Mesendoderm (in vitro differentiated cells): ENCODE measurements around the gene ARHGAP26.

Source experiments
- DNase-seq: peaks from one replicate; pipeline ENCODE4 v3.0.0; 2013
- H2AK5ac ChIP-seq: 2 replicates; pipeline ENCODE4 v1.6.1; 2013; ENCODE audit warnings: low read length, inconsistent platforms
- H2BK120ac ChIP-seq: 2 replicates; pipeline ENCODE4 v1.6.1; 2013; ENCODE audit warnings: low read depth, mild to moderate bottlenecking, low read length, moderate library complexity, mixed read lengths
- H2BK15ac ChIP-seq: replicated peaks from 2 replicates; pipeline ENCODE4 v1.6.1; 2013; ENCODE audit warnings: low read depth, mild to moderate bottlenecking, moderate library complexity
- H2BK5ac ChIP-seq: 2 replicates; pipeline ENCODE4 v1.6.1; 2013; ENCODE audit warnings: low read length, inconsistent platforms
- H3K18ac ChIP-seq: 2 replicates; pipeline ENCODE4 v1.6.1; 2013; ENCODE audit warnings: mild to moderate bottlenecking, low read length, mixed read lengths
- H3K23ac ChIP-seq: one replicate; pipeline ENCODE4 v1.6.1; 2013; ENCODE audit warnings: low read length
- H3K27ac ChIP-seq: 2 replicates; pipeline ENCODE4 v1.5.1; 2013; ENCODE audit warnings: low read depth, mild to moderate bottlenecking, inconsistent platforms, low read length, moderate library complexity
- H3K27me3 ChIP-seq: 2 replicates; pipeline ENCODE4 v1.6.1; 2013; ENCODE audit warnings: low read length, control low read depth, mild to moderate bottlenecking, inconsistent platforms; ENCODE audit not compliant: insufficient read depth, poor library complexity
- H3K36me3 ChIP-seq: 2 replicates; pipeline ENCODE4 v1.6.1; 2013; ENCODE audit warnings: low read length, inconsistent platforms; ENCODE audit not compliant: control insufficient read depth, insufficient read depth
- H3K4ac ChIP-seq: one replicate; pipeline ENCODE4 v1.6.1; 2013; ENCODE audit warnings: low read depth, mild to moderate bottlenecking, low read length, moderate library complexity
- H3K4me1 ChIP-seq: 2 replicates; pipeline ENCODE4 v1.6.1; 2013; ENCODE audit warnings: low read depth, low read length, inconsistent platforms; ENCODE audit not compliant: control insufficient read depth
- H3K4me2 ChIP-seq: 2 replicates; pipeline ENCODE4 v1.6.1; 2013; ENCODE audit warnings: low read length
- H3K4me3 ChIP-seq: 2 replicates; pipeline ENCODE4 v1.5.1; 2013; ENCODE audit warnings: mild to moderate bottlenecking, low read length
- H3K56ac ChIP-seq: one replicate; pipeline ENCODE4 v1.6.1; 2013; ENCODE audit warnings: low read length
- H3K79me1 ChIP-seq: 2 replicates; pipeline ENCODE4 v1.6.1; 2013; ENCODE audit warnings: low read length, inconsistent platforms
- H3K79me2 ChIP-seq: 2 replicates; pipeline ENCODE4 v1.6.1; 2013; ENCODE audit warnings: mild to moderate bottlenecking, low read length; ENCODE audit not compliant: control insufficient read depth, insufficient read depth
- H3K9ac ChIP-seq: 2 replicates; pipeline ENCODE4 v1.6.1; 2013; ENCODE audit warnings: low read length, inconsistent platforms
- H4K5ac ChIP-seq: one replicate; pipeline ENCODE4 v1.6.1; 2013; ENCODE audit warnings: low read length
- H4K8ac ChIP-seq: one replicate; pipeline ENCODE4 v1.6.1; 2013; ENCODE audit warnings: low read depth, mild to moderate bottlenecking, control low read depth, low read length, moderate library complexity
- WGBS: extraction: QIAGEN DNeasy Blood & Tissue Kit; methylation state at CpG from one replicate; pipeline ENCODE4 v1.1.7; 2013; ENCODE audit warnings: low lambda C conversion rate, missing lambda C conversion rate; ENCODE audit not compliant: insufficient coverage; ENCODE audit errors: extremely low coverage; 5-methylcytosine and 5-hydroxymethylcytosine counted together

ARHGAP26 gene

GRCh38 chr5:143011585-143011984 is 241.4 kb downstream of the ARHGAP26 start:
- peak; percentile 60 for DNase-seq
- Histone ChIP-seq H3K9ac (no peak overlapping the region), H4K5ac (no peak overlapping the region), H2BK5ac (no peak overlapping the region), H3K36me3 (no peaks in the 10 kb centered on the region), H3K27me3 (no peaks in the 10 kb centered on the region), H2BK120ac (no peak overlapping the region), H3K27ac (no peak overlapping the region), H3K56ac (no peak overlapping the region), H2BK15ac (no peak overlapping the region), H3K23ac (no peak overlapping the region), H3K4me2 (no peak overlapping the region), H3K4ac (no peak overlapping the region), H3K4me1 (peaks cover 4% of the 10 kb centered on the region), H3K79me1 (no peaks in the 10 kb centered on the region), H3K4me3 (no peak overlapping the region), H2AK5ac (no peak overlapping the region), H3K18ac (no peak overlapping the region), H4K8ac (no peak overlapping the region), H3K79me2 (no peaks in the 10 kb centered on the region)
- no CpG with 5 or more reads among the region's 2 CpGs for WGBS

GRCh38 chr5:143013176-143013891 is 243.2 kb downstream of the ARHGAP26 start:
- no peaks in the 10 kb centered on the region for H3K36me3 ChIP-seq
- H3K4me1 ChIP-seq, result peaks cover 4% of the 10 kb centered on the region
- no peak overlapping the region for H2BK5ac ChIP-seq
- H3K4ac ChIP-seq, result no peak overlapping the region
- no peak for DNase-seq
- no peak overlapping the region for H3K4me3 ChIP-seq
- H2BK15ac ChIP-seq, result no peak overlapping the region
- H4K5ac ChIP-seq, result no peak overlapping the region
- no peak overlapping the region for H3K56ac ChIP-seq
- no peak overlapping the region for H2AK5ac ChIP-seq
- H3K27ac ChIP-seq, result no peak overlapping the region
- H3K79me1 ChIP-seq, result no peaks in the 10 kb centered on the region
- no peak overlapping the region for H2BK120ac ChIP-seq
- H4K8ac ChIP-seq, result no peak overlapping the region
- no peaks in the 10 kb centered on the region for H3K27me3 ChIP-seq
- no peak overlapping the region for H3K4me2 ChIP-seq
- no CpG with 5 or more reads among the region's 4 CpGs for WGBS
- no peak overlapping the region for H3K9ac ChIP-seq
- H3K79me2 ChIP-seq, result no peaks in the 10 kb centered on the region
- no peak overlapping the region for H3K18ac ChIP-seq
- no peak overlapping the region for H3K23ac ChIP-seq

- Histone ChIP-seq H3K27ac (no peak overlapping the region), H3K27me3 (no peaks in the 10 kb centered on the region), H2BK15ac (no peak overlapping the region), H3K79me1 (no peaks in the 10 kb centered on the region), H3K23ac (no peak overlapping the region), H3K36me3 (no peaks in the 10 kb centered on the region), H3K56ac (peak overlapping the region; percentile 10), H3K18ac (peak overlapping the region; percentile 57), H3K4me2 (no peak overlapping the region), H2AK5ac (no peak overlapping the region), H4K5ac (no peak overlapping the region), H3K79me2 (no peaks in the 10 kb centered on the region), H3K4me3 (no peak overlapping the region), H4K8ac (no peak overlapping the region), H3K4ac (no peak overlapping the region), H3K9ac (no peak overlapping the region), H2BK5ac (no peak overlapping the region), H3K4me1 (peaks cover 4% of the 10 kb centered on the region), H2BK120ac (no peak overlapping the region)
- DNase-seq, result peak; percentile 86
- WGBS, result no CpG with 5 or more reads among the region's 12 CpGs
Measured at GRCh38 chr5:143014017-143014651, 244.0 kb downstream of the ARHGAP26 start.

GRCh38 chr5:143016777-143017516 is 246.8 kb downstream of the ARHGAP26 start:
- WGBS, result no CpG with 5 or more reads among the region's 5 CpGs
- Histone ChIP-seq H3K4me1 (peaks cover 8% of the 10 kb centered on the region), H3K9ac (no peak overlapping the region), H3K79me2 (no peaks in the 10 kb centered on the region), H2BK120ac (peak overlapping the region; percentile 54), H3K23ac (no peak overlapping the region), H3K79me1 (no peaks in the 10 kb centered on the region), H4K5ac (no peak overlapping the region), H3K56ac (peak overlapping the region; percentile 12), H2AK5ac (no peak overlapping the region), H3K36me3 (no peaks in the 10 kb centered on the region), H3K27ac (no peak overlapping the region), H3K4me2 (no peak overlapping the region), H2BK15ac (no peak overlapping the region), H3K18ac (no peak overlapping the region), H2BK5ac (no peak overlapping the region), H3K27me3 (no peaks in the 10 kb centered on the region), H3K4me3 (no peak overlapping the region), H3K4ac (no peak overlapping the region), H4K8ac (no peak overlapping the region)
- DNase-seq, result peak; percentile 55

- DNase-seq, result no peak
- no peak overlapping the region for H4K8ac ChIP-seq
- no peak overlapping the region for H3K27ac ChIP-seq
- no peak overlapping the region for H3K4me3 ChIP-seq
- H3K79me1 ChIP-seq, result no peaks in the 10 kb centered on the region
- no CpG with 5 or more reads among the region's 1 CpG for WGBS
- H2AK5ac ChIP-seq, result peak overlapping the region; percentile 38
- peak overlapping the region; percentile 4 for H2BK5ac ChIP-seq
- H3K4me2 ChIP-seq, result no peak overlapping the region
- peak overlapping the region; percentile 55 for H3K4ac ChIP-seq
- peaks cover 8% of the 10 kb centered on the region for H3K4me1 ChIP-seq
- no peak overlapping the region for H3K18ac ChIP-seq
- no peaks in the 10 kb centered on the region for H3K27me3 ChIP-seq
- H3K56ac ChIP-seq, result no peak overlapping the region
- no peak overlapping the region for H3K9ac ChIP-seq
- H2BK120ac ChIP-seq, result no peak overlapping the region
- no peaks in the 10 kb centered on the region for H3K36me3 ChIP-seq
- H4K5ac ChIP-seq, result peak overlapping the region; percentile 0
- H3K79me2 ChIP-seq, result no peaks in the 10 kb centered on the region
- H3K23ac ChIP-seq, result no peak overlapping the region
- H2BK15ac ChIP-seq, result no peak overlapping the region
Measured at GRCh38 chr5:143017541-143017940, 247.4 kb downstream of the ARHGAP26 start.
